HG03571 (cell line): ENCODE measurements around the gene PROC.
"Not testable (repeated sequence)": the region's sequence is repeated elsewhere in the genome, so short reads cannot be mapped to it uniquely, and the experiment has no call there.

Source experiments
- ATAC-seq: cut with Tn5 transposase; IDR thresholded peaks from one replicate; pipeline ENCODE4 v1.9.1; 2021; ENCODE audit not compliant: unreplicated experiment

Gene PROC

DNA sequence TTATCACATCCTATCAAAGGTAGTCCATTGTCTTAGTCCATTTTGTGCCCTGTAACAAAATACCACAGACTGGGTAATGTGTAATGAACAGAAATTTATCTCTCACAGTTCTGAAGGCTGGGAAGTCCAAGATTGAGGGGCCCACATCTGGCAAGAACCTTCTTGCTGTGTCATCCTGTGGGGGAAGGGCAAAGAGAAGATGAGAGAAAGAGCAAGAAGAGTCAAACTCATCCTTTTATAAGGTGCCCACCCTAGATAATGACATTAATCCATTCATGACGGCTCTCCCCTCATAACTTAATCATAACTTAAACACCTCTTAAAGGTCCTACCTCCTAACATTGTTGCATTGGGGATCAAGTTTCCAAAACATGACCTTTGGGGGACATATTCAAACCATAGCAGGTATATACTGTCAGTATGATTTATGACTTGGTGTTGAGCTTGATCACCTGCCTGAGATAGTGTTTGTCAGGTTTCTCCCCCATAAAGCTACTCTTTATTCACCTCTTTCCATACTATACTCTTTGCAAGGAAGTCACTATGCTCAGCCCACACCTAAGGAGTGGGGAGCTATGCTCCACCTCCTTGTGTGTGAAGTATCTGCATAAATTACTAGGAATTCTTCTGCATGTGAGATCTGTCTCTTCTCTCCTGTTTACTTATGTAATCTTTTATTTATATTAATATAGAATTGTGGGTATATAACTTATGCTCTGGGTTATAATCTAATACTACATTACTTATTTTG, 25.2 kb upstream of the PROC start:
- ATAC-seq = no peak

DNA sequence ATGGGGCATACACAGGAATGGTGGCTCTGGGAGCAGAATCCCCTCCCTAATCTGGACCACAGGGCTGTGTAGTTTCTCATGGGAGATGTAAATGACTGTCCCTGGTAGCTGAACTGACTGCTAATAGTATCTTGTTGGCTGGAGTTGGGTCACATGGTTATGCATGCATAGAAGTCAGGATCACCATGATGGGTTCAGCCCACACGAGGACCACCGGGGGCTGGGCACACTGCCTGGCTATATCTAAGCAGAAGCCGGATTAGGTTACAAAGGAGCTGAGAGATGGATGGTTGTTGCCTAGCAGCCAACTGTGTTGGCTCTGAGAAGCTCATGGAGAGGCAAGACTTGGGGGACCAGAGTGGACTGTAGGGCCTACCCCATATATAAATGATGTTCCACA, 23.7 kb upstream of the PROC start:
- no peak for ATAC-seq

DNA sequence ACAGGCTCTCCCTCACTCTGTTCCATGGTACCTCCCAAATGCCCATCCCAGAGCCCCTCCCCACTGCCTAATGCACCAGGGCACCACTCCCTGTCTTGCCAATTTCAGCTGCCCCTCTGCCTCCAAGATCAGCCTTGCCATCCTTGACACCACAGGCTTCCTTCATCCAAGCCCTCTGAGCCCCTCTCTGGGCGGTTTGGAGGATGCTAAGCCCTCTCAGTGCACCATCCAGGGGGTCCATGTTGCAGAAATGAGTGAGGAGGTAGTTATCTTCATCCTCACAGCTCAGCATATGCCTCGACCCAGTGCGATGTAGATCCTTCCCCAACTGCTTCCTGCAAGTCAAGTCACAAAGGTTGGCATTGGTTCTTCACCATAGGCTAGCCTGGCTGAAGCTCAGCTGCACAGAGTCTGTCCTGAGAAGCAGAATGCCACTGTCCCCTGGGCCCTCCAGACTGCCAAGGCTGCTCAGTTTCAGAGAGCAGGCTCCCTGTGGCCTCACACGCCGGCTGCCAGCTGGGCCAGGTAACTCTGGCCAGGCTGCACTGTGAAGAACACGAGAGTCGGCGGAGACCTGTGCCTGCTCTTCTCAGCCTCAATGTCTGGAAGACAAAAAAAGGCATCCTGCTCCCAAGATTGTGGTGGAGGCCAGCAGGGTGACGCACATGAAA, 20.5 kb upstream of the PROC start:
- ATAC-seq = no peak

DNA sequence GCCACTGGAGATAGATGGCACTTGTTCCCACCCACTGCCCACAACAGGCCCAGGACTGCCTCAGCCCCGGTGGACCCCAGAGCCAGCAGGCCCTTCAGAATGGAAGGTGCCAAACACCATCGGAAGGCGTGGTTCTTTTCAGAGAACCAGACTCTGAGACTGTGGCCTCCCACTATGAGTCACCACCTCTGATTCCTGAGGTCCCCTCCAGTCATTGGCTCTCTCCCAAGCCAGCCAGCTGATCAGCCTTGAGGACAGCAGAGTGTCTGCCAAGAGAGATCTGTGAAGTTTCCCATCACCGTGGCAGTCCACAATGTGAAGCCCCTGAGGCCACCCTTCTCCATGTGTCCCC, 20.0 kb upstream of the PROC start:
- ATAC-seq = peak; percentile 82

- ATAC-seq = no peak
Measured at GRCh38 chr2:127400533-127400896, 17.7 kb upstream of the PROC start.

- ATAC-seq = no peak
Measured at GRCh38 chr2:127400897-127401756, 17.1 kb upstream of the PROC start.

GRCh38 chr2:127401757-127402695, 16.2 kb upstream of the PROC start:
- ATAC-seq = no peak

GRCh38 chr2:127403460-127403859, 14.8 kb upstream of the PROC start:
- no peak for ATAC-seq

DNA sequence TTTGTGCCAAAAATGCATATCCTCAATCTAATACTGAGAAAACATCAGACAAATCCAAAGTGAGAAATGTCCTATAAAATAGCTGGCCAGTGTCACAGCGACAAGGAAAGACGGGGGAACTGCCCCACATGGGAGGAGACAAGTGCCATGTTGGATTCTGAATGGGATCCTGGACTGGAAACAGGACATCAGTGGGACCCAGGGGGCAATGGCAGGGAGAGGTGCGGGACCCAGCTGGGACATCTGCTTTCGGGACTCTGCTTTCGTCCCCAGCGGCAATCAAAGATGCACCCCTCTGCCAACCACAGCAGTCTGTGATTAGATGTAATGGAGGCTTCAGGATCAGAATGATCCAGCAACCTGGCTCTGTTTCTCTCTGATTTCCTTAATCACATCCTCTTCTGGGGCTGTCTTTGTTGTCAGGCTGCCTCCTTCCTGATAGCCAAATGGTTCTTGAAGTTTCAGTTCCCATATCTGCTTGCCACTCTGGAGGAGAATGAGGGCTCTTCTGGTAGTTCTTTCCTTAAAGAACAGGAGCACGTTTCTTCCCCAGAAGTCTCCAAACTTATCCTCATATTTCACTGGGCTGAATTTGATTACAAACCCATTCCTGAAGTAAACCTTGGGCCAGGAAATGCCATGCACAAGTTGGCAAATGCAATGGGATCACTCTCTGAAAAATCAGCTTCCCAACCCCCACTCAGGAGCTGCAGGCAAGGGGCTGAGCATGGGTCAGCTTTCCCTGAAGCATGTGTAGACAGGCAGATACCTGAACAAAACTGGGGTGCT, 13.6 kb upstream of the PROC start:
- ATAC-seq = no peak

DNA sequence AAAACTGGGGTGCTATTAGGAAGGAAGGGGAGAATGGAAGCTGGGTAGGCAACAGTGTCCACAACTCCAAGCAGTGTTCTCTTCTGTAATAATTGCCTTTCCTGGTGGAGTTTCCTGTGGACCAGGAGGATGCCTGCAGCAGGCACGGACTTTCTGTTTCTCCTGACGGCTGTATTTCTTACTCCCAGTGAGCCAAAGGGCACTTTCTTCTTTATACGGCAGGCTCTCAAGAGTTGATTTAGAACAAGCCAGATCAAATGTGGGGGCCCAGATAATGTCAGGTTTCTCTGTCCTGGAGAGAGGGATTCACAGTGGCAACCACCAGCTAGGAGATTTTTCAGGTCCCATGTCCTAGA, 13.0 kb upstream of the PROC start:
- no peak for ATAC-seq

DNA sequence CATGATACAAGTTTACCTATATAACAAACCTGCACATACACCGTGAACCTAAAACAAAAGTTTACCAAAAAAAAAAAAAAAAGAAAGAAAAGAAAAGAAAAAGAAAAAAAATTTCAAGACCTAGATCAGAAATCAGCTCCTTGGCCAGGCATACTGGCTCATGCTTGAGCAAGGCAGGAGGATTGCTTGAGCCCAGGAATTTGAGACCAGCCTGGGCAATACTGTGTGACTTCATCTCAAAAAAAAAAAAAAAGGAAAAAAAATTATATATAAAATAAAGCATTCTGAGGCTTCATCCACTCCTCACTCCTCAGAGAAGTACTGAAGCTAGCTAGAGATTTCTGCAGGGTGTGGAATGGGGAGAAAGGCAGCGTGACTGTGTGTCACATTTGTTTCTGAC, 11.8 kb upstream of the PROC start:
- ATAC-seq = no peak

DNA sequence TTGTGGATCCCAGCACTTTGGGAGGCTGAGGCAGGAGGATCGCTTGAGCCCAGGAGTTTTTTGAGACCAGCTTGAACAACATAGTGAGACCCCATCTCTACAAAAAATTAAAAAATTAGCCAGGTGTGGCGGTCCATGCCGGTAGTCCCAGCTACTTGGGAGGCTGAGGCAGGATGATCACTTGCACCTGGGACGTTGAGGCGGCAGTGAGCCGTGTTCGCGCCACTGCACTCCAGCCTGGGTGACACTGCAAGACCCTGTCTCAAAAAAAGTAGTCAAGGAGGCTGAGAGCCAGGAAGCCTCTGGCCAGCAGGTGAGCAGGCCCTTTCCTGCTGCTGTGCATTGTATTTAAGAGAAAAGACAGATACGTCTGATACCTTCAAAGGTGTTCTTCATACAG, 11.1 kb upstream of the PROC start:
- no peak for ATAC-seq

GRCh38 chr2:127407661-127408003, 10.6 kb upstream of the PROC start:
- ATAC-seq = peak; percentile 17

GRCh38 chr2:127408004-127408806, 10.0 kb upstream of the PROC start:
- ATAC-seq = peak; percentile 65

DNA sequence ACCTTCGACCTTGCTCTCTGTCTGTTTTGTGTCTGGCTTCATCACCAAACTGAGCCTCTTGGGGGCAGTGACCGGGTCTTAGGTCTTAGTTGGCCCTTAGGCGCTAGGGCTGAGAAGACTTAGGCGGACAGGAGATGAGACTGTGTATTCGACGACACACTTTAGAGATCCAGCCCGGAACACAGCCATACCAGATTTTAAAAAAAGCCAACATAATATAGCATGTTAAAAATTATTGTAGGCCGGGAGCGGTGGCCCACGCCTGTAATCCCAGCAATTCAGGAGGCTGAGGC, 9.5 kb upstream of the PROC start:
- no peak for ATAC-seq

GRCh38 chr2:127409716-127410115, 8.5 kb upstream of the PROC start:
- not testable (repeated sequence) for ATAC-seq

GRCh38 chr2:127410871-127411652, 7.2 kb upstream of the PROC start:
- ATAC-seq = no peak

DNA sequence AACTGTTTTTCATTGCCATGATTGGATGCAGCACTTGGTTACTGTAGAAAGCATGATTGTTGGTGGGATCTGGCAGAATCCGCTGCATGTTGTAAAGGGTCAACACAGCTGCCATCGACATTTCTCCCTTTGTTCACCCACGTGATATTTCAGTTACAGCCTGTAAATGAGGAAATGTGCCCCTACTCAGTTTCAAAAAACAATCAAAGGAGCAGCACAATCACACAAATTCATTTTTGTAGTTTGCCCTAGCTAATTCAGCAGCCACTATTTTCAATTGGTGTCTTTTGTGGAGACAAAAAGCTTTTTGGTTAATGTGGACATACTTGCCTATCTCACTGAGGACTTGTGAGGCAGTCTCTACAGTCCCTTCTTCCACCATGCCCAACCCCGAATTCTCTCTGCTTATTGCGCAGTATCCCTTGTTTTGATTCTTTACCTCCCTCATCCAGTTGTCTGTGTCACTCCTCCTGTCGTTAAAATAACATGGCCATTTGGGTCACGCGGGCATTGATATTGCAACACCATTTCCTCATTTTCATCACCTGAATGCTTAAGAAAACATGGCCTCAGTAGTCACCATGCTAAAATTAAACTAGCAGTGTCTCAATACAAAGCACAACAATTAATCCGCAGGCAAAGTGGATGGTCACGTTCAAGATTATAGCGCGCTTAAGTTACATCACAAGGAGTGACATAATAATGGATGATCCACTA, 6.4 kb upstream of the PROC start:
- no peak for ATAC-seq
